ENCODE measurements around the gene BRMS1.
"Not testable (repeated sequence)": the region's sequence is repeated elsewhere in the genome, so short reads cannot be mapped to it uniquely, and the experiment has no call there.

Gene BRMS1

DNA sequence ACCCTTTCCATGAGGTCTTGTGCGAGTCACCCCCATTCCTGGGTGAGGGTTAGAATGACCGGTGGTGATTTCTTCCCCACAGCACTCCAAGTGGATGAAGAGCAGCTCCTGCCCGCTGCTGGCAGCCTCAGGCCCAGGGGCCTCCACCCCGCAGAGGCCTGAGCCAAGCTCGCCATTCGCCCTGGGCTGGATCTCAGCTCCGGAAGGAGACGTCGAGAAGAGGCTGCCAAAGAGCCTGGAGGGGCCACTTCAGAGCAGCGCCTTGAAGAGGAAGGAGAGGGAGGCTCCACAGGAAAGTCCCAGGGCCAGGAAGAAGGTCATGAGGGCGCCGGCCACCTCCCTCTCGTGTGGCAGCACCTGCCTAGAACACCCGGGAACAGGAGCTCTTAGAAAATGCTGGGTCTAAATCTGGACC lies 18.3 kb upstream of the BRMS1 start:
- DNase-seq (ENCODE audit: low read depth, low spot score), result no peak

DNA sequence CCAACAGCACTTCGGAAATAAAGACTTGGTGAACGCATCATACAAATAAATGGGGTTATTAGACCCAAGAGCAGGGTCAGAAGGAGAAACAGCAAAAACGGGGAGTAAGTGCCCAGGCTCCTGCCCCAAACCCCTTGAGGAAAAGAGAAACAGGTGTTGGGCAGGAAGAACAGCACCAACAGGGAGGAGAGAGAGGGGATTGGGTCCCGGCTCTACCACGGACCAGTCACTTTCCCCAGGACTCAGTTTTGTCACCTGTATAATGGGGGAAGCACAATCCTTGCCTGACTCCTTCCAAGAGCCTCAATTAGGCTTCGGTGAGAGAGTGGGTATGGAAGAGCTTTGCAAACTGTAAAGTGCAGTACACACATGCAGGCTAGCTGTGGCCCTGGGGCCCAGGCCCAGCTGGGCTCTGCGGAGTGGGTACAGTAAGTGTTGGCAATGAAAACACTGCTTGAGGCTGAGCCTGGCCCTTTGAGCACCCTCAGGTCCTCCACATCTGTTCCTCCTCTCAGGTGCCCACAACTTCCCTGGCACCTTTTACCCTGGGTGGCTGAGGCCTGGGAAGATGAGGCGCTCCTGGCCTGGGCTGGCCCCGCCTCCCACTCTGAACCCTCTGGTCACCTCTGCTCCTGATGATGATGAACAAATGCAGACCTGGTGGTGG lies 17.7 kb upstream of the BRMS1 start:
- DNase-seq (ENCODE audit: low read depth, low spot score), result no peak

DNA sequence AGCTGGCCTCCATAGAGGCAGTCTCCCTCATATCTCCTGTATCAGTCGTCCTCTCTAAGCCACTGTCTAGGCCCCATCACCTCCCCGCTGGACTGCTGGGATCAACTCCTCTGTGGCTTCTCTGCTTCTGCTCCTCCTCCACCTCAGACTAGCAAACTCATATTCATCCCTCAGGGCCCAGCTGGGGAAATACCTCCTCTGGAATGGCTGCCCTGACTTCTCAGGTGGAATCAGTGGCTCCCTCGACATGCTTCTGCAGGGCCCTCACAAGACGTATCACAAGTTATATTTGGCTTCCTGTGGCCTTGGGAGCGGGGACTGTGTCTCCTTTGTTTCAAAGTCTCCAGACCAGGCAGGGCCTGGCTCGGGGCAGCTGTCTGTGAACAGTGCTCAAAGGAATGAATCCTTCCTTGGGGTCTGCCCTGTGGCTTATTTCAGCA lies 16.6 kb upstream of the BRMS1 start:
- DNase-seq (ENCODE audit: low read depth, low spot score), result no peak

DNA sequence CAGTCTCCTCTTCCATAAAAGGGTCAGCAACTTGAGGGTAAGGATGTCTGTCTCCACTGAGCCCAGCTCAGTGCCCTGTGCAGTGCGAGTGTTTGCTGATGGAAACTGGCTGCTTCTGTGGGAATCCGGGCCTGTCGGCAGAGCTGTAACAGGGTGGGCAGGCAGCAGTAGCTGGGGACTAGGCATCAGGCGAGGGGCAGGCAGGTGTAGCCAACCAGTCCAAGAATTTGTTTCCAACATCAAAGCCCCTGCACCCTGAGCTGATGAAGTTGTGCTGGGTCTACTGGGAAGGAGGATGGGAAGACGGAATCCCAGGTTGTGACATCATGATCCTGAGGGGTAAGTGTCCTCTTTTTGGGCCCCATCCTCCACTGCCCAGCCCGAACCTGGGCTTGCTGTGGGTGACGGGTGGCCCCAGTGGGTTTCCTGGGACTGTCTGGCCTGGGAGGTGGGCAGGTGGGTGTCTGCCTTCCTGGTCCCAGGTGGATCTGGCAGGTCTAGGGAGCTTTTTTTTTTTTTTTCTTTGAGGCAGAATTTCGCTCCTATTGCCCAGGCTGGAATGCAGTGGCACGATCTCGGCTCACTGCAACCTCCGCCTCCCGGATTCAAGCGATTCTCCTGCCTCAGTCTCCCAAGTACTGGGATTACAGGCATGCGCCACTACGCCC lies 15.6 kb upstream of the BRMS1 start:
- no peak for DNase-seq (ENCODE audit: low read depth, low spot score)

DNA sequence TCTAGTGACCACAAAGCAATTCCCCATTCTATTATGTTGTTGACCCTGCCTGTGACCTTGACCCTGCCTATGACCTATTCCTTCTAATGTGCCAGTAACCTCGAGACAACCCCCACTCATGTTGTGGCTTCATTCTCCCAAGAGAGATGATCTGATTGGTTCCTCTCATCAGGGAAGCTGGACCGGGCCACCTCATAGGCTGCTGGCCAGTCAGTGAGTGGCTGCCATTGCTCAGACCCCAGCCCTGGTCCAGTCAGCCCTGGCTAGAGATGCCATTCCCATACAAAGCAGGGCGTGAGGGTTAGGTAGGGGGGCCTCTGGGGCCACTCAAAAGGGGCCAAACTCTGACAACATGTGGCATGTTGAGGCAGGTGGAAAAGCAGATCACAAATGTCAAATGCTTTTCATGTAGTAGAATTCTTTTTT lies 14.8 kb upstream of the BRMS1 start:
- DNase-seq (ENCODE audit: low read depth, low spot score), result no peak

DNA sequence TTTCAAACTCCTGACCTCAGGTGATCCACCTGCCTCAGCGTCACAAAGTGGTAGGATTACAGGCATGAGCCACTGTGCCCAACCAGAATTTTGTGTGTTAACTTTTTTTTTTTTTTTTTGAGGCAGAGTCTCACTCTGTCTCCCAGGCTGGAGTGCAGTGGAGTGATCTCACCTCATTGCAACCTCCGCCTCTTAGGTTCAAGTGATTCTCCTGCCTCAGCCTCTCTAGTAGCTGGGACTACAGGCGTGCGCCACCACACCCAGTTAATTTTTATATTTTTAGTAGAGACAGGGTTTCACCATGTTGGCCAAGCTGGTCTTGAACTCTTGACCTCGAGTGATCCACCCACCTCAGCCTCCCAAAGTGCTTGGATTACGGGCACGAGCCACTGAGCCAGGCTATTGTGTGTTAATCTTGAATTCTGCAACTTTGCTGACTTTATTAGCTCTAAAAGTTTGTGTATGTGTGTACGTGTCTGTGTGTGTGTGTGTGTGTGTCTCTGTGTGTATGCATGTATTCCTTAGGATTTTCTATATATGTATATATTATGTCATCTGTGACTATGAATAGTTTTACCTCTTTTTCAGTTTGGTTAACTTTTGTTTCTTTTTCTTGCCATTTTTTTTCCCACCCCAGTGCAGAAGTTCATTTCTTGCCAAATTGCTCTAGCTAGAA lies 5.8 kb upstream of the BRMS1 start:
- DNase-seq (ENCODE audit: low read depth, low spot score), result not testable (repeated sequence)

DNA sequence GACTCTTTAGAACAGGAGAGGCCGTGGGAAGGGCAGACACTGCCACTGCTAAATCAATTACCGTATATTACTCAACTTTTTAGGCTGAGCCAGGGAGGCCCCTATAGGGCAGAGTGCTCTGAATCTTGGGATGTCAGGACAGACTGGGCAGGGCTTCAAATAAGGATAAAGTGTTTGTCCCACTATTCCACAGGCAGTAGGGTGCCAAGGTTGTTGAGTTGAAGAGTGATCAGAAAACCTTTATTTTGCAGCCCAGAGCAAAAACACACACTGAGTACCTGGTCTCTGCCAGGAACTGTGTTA lies 4.1 kb upstream of the BRMS1 start:
- no peak for DNase-seq (ENCODE audit: low read depth, low spot score)

DNA sequence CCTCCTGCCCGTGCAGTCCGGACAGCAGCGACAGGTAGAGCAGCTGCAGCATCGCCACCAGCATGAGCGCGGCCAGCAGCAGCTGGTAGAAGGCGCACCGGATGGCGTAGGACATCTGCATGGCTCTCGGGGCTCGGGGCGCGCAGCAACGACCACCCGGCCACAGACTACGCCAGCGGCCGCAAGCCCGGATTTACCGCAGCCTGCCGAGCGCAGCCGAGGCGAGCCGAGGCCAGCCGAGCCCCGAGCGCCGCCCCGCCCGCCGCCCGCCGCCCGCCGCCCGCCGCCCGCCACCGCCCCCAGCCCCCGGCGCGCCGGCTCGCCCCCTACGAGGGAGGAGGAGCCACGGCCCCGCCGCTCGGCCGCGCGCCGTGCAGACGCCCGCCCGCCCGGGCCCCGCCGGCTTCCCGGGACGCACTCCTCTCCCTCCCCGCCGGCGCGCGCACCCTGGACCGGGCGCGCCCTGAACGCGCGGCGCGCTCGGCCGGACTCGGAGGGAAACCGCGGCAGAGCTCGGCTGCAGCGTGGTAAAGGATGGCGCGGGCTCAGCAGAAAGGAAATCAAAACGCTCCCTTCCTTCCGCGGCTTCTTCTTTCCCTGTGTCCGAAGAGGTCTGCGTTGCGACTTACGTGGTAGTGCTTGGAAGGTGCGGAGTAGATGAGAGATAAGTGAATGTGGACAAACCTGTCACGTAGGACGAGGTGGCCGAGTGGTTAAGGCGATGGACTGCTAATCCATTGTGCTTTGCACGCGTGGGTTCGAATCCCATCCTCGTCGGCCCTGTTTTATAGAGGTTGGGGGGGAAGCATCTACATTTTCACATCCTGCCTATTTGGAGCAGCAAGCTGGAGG lies 2.7 kb upstream of the BRMS1 start, which contains the start of gene B4GAT1:
Gene B4GAT1 (minus strand): TSS at position 205 of the 852 bp plus-strand sequence. CDS start 84 bp downstream, at position 121.
- peak; percentile 92 for DNase-seq (ENCODE audit: low read depth, low spot score)

DNA sequence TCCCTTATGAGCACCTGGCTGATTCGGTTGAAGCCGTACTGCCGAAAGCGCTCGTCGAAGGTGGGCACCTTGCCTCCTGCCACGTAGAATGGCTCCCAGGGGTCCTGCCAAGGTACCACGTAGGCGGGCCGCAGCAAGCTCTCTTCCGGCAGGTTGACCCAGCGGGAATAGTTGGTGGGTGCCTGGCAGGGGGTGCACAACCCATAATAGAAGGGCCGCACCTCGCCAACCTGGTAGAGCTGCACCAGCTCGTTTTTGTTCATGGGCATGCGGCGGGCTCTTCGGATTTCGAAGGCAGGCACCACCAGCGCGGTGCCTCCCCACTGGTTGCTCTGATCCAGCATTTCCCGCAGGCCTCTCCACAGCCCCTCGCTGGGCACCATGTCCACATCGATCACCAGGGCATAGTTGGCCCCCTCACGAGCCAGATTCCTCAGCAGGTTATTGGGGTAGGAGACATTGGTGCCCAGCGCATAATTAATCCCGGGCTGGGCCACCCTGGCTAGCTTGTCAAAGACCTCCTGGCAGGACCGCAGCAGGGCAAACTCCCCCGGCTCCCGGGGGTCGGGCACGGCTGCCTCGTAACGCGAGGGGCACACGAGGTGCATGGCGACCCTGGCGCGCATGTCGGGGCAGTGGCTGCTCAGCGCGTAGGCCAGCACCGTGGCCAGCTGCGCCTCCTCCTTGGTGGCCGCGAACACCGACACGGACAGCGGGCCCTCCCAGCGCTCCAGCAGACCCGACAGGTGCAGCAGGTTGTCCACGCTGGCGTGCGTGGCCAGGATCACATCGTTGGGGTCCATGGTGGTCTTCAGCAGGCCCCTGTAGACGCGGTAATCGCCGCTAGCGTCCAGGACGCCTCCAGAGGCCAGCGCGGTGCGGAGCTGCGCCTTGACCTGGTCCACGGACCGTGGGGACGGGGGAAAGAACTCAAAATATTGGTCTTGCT lies 1.8 kb upstream of the BRMS1 start:
- DNase-seq (ENCODE audit: low read depth, low spot score), result no peak

DNA sequence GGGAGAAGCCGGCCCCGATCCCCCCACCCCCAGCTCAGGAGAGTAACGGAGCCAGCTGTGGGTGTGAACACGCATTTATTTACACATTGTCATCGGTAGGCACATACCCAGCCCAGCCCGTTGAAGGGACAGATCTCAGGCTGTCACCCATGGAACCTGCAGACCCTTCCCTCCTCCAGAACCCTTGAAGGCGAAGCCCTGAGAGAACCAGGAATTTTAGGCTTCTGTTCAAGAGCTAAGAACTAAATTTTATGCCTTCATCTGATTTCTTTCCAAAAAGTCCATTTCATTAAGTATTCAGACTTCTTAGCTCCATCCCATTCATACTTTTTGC lies 379 bp upstream of the BRMS1 start:
- no peak for DNase-seq (ENCODE audit: low read depth, low spot score)

DNA sequence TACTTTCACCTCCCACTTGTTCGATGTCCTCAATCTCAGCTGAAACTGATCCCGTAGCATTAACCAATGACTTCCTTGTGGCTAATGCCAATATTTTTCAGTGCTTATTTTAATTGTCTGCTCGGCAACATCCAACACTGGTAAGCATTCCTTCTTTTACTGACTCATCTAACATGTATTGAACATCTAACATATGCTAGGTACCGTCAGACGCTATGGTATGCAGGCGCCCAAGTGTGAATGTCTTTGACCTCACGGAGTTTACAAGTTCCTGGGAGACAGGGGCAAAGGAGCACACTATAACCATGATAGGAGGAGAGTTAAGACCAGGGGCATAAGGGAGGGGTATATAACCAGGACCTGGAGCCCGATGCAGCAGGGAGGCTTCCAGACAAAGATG lies 1.7 kb downstream of the BRMS1 start:
- DNase-seq (ENCODE audit: low read depth, low spot score), result no peak

DNA sequence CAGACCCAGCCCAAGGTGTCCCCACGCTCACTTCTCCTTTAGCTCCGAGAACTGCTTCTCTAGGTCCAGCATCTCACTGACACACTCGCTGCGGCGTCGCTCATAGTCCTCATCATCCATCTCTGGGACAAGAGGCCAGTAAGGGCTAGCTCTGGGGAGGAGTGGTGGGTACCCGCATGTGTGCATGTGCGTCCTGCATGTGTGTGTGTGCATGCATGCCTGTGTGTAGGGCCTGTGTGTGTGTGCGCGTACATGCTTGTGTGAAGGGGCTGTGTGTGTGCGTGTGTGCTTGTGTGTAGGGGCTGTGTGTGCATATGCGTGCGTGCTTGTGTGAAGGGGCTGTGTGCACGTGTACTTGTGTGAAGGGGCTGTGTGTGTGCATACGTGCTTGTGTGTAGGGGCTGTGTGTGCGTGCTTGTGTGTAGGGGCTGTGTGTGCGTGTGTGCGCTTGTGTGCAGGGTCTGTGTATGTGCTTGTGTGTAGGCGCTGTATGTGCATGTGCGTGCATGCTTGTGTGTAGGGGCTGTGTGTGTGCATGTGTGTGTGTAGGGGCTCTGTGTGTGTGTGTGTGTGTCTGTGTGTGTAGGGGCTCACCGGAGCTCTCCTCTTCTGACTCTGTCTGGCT lies 3.3 kb downstream of the BRMS1 start:
- DNase-seq (ENCODE audit: low read depth, low spot score), result no peak

DNA sequence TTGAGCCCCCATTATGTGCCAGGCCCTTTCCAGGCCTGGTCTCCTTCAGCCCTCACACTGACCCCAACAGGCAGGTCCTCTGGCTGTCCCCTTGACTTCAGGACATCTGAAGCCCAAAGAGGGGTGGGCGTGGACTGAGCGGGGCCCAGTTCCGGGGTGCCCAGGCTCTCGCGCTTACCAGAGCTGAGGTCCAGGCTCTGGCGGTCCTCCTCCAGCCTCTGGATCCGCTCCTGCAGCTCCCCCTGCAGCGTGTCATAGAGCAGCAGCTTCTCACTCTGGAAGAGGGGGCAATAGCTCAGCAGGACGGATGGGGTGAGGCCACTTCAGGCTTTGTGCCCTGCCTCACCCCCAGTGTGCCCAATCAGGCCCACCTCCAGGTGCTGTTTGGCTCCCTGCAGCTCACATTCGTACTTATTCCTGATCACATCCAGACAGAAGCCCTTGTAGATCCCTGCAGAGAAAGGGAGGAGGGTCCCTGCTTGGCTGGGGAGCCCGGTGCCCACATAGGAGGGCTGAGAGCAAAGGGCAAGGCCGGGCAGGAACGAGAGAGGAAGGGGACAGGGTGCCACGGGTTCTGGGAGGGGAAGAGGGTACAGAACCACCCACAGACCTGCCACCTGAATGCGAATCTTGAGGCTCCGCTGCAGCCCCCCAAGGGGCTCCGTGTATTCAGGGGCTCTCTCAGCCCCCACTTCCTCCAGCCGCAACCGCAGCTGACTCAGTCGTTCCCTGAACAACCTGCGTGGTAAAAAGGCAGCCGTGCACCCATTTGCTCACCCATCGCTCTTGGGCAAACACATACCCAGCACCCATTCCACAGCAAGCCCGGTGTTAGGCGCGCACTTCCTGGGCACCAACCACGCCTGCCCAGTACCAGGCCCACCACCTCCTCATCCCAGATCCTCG lies 4.1 kb downstream of the BRMS1 start:
- DNase-seq (ENCODE audit: low read depth, low spot score), result no peak

DNA sequence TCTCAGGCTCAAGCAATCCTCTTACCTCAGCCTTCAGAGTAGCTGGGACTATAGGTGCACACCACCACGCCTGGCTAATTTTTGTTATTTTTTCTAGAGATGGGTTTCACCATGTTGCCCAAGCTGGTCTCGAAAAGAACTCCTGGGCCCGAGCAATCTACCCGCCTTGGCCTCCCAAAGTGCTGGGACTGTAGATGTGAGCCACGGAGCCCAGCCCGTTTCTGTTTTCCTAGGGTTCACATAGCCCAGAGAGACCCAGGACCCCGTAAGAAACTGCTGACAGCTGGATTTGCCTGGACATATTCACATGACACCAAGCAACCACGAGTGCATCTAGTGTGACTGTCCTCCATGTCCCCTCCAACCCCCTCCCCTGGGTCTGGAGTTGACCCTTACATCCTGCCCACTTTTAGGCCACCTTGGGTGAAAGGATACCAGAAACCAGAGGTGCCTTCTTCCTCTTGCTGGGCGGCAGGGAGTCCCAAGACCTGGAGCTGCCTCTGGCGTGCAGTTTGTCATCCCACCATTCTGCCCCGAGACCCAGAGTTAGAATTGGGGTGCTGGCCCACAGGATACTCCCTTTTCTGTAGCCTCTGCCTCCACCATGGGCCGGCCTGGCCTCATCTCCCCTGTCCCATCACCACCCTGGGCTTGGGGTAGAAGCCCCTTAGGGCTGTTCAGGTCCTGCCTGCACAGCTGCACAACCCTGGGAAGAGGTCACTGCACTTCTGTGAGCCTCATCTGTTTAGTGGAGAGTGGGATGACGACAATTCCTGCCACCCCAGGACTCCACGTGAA lies 5.0 kb downstream of the BRMS1 start:
- no peak for DNase-seq (ENCODE audit: low read depth, low spot score)

DNA sequence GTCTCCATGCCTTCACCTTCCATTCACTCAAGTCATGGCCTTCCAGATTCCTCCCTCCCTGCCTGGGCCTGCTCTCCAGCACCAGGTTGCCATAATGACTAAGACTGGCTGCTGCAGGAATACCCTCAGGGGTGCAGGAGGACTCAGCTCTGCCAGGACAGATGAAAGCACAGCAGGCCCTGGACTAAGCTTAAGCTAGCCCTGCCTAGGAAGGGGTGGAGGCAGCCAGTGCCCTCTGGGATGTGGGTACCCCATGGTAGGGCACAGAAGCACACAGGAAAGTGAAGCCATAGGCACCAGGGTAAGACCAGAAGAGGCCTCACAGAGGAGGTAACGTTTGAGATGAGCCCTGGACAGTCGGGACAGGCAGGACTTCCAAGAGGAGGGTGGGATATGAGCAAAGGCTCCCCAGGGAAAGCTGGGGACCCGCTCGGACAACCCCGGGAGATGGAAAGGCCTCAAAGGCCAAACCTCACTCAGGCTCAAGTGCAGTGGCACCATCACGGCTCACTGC lies 5.7 kb downstream of the BRMS1 start:
- no peak for DNase-seq (ENCODE audit: low read depth, low spot score)

DNA sequence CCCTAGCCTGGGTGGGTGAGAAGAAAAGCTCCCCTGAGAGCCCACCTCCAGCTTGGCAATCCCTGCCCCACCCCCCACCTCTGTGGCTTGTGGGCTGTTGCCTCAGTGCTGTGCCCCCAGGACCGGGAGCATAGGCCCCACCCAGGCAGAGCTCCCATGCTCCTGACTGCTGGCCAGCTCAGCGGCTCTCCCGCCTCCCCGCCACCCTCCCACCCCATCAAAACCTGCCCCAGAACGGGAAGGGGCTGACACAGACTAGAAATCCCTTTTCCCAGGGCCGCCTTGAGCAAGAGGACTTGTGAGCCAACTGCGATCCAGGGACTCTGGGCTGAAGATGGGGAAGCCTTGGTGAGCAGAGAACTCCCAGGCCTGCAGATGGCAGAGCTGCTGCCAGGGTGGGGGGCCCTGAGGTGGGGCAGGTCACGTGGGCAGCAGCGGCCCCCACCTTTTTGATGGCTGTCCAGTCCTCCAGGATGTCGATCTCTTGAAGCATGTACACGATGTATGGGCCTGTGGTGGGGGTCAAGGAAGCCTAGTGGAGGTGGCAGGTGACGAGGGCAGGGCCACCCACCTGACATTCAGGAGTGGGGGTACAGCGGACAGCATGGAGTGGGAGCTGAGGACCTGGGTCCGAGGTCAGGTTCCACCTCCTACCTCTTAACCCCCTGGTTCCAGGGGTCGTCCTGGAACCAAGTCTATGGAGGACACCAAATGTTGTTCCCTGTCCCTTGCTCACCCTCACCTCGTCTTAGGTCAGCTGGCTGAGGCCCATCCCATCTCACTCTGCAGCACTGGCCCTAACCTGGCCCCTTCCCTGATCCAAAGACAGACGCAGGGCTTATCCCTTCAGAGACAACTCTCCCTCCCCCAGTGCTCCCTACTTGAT lies 6.4 kb downstream of the BRMS1 start:
- DNase-seq (ENCODE audit: low read depth, low spot score), result no peak

DNA sequence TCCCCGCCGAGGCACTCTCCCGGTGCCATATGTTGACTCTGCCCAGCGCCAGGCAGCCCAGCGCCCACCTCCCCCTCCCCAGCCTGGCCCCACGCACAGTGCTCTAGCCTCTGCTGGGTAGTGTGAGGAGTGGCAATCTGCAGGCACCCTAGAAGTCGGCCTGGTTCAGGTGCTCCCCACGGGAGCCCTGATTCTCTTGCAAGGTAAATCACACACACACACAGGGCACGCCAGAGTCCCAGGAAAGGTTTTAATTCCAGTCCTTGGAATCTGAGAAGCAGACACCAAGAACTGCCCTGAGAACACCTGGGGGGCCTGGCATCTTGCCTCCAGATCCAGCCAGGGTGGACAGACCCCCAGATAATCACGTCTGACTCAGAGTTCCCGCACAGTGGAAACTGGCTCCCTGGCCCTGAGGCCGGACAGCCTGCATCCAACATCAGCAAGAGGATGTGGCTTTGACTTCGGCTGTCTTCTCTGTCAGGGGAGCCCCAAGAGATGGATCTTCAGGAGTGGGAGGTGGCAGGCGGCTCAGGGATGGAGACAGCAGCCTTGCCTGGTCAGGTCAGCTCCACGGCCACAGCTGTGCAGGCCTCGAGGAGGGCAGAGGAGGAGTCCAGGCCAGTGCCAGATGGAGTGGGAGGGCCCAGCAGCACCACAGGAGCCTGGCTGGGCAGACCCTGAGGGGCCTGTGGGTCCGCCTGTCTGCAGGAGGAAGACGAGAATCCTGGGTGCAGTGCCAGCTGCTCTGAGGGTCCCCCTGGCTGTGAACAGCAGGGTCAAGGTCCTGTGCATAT lies 7.6 kb downstream of the BRMS1 start:
- DNase-seq (ENCODE audit: low read depth, low spot score), result peak; percentile 48

Measured in astrocyte of the hippocampus (primary cell).